ENCODE measurements around the gene GJC1.

GJC1 gene

GRCh38 chr17:44854192-44854591, 24.1 kb upstream of the GJC1 start:
- TF ChIP-seq CTCF (IDR thresholded peaks at IDR 0.05) = no peak

- no peak for TF ChIP-seq CTCF (IDR thresholded peaks at IDR 0.05)
Measured at GRCh38 chr17:44850612-44851011, 20.5 kb upstream of the GJC1 start.

GRCh38 chr17:44850025-44850424, 19.9 kb upstream of the GJC1 start:
- no peak for TF ChIP-seq CTCF (IDR thresholded peaks at IDR 0.05)

- TF ChIP-seq CTCF (IDR thresholded peaks at IDR 0.05) = no peak
Measured at GRCh38 chr17:44848961-44849489, 18.9 kb upstream of the GJC1 start.

DNA sequence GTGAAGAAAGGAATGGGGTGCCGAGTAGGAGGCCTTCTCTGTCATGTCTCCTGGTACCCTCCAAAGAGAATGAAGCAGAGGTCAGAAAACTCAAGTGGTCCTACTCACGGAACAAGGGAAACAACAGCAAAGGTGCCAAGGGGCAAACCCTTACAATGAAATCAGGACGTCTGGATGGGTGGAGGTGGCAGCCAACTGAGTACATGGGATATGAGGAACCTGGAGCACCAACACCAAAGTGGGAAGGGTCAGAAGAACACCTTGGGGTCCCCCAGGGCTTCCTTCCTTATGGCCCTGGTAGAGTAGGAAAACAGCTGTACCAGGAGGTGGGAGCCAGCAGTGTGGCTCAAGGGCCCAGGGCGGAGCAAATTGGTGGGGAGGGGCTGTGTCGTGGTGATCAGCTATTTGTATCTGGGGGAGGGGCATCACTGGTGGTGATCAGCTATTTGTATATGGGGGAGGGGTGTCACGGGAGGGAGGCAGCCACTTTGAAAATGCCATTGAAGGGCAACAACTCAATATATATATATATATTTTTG, 18.2 kb upstream of the GJC1 start:
- no peak for TF ChIP-seq CTCF (IDR thresholded peaks at IDR 0.05)

DNA sequence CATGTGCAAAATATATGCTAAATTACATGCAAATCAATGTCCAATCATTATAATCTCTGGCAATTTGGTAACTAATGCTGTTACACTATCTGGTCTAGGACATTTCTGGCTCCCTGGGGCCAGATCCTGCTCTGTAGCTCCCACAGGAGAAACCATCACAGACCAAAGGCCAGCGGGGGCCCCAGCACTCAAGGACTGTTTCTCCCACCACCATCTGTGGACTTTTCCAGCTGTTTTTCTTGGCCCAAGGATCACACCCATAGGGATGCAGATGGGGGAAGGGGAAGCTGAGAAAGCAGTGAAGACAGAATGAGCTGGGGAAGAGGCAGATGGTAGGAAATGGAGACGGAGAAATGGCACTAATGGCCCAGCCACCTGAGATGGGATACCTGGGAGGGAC, 17.5 kb upstream of the GJC1 start, which contains the start of gene HIGD1B:
Gene HIGD1B, plus strand, starts transcription at position 298 of the 400 bp plus-strand sequence. CDS start 270 bp downstream, outside the sequence.
- TF ChIP-seq CTCF (IDR thresholded peaks at IDR 0.05) = no peak

GRCh38 chr17:44846206-44846605, 16.1 kb upstream of the GJC1 start:
- TF ChIP-seq CTCF (IDR thresholded peaks at IDR 0.05) = no peak

GRCh38 chr17:44844390-44844830, 14.3 kb upstream of the GJC1 start:
- no peak for TF ChIP-seq CTCF (IDR thresholded peaks at IDR 0.05)

Data from LNCAP (cell line).